Brain pericyte (primary cell): ENCODE results near the gene RPS6KA5.
"Not testable (repeated sequence)": the region's sequence is repeated elsewhere in the genome, so short reads cannot be mapped to it uniquely, and the experiment has no call there.

Experiments
- DNase-seq: peaks from one replicate; pipeline ENCODE4 v3.0.0-alpha.2; 2012; ENCODE audit warnings: low read depth, low spot score

RPS6KA5 gene

DNA sequence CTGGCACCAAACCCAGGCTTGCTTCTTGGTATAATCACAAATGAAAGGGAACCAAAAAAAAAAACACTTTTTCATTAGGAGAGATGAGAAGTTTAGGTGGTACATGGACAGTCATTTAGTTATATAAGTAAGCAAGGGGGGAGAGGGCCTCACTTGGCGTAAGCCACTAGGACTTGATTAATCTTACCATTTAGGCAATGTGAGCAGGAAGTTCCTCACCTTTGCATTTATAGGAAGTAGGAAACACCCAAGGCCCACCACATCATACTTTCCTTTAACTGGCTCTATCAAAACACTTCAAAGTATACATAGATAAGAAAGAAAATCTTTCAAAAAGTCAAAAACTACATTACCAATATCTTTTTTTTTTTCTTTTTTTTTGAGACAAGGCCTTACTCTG is 6.7 kb upstream of the RPS6KA5 start:
- DNase-seq = no peak

DNA sequence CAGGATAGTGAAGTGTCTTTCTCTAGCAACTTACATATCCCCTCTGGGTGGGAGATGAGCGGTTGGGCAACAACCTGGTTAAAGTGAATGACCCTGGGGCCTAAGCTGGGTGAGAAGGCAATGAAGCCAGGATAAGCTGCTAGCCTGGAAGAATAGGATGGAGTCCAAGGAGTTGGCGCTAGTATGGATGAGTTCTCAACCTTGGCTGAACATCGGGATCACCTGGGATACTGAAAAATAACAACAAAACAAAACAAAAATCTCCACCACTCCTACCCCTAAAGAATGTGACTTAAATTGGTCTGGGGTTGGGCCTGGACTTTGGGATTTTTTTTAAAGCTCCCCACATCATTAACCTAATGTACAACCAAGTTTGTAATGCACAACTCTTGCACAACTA is 4.8 kb upstream of the RPS6KA5 start:
- no peak for DNase-seq

DNA sequence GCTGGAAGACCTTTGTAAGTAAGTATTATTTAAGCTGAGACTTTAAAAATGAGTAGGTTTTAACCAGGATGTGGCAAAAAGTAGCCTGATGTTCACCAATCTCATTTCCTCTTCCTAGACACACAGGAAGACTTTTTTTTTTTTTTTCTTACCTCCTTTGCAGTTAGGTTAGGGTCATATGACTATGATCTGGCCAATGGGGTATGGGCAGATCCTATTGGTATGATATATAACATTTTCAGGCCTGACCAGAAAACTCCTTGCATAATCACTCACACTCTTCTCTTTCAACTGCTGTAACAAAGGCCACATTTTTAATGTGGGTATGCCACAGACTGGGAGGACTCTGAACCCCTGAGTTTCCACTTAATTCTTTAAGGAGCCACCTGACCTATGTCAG is 2.7 kb upstream of the RPS6KA5 start:
- no peak for DNase-seq

DNA sequence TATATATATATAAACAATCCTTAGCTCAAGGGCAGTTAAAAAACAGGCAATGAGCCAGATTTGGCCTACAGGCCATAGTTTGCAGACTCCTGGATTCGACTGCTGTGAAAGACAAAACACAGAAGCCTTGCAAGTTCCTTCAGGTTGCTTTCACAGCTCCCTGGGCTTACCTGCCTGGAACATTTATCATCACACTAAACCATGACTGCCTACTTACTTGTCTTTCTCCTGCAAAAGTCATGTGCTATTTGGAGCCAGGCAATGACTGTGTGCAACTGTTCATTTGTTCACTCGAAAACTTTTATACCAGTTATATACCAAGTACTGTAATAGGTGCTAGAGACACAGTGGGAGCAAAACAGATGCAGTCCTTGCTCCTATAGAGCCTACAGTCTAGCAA is 2.2 kb upstream of the RPS6KA5 start:
- no peak for DNase-seq

DNA sequence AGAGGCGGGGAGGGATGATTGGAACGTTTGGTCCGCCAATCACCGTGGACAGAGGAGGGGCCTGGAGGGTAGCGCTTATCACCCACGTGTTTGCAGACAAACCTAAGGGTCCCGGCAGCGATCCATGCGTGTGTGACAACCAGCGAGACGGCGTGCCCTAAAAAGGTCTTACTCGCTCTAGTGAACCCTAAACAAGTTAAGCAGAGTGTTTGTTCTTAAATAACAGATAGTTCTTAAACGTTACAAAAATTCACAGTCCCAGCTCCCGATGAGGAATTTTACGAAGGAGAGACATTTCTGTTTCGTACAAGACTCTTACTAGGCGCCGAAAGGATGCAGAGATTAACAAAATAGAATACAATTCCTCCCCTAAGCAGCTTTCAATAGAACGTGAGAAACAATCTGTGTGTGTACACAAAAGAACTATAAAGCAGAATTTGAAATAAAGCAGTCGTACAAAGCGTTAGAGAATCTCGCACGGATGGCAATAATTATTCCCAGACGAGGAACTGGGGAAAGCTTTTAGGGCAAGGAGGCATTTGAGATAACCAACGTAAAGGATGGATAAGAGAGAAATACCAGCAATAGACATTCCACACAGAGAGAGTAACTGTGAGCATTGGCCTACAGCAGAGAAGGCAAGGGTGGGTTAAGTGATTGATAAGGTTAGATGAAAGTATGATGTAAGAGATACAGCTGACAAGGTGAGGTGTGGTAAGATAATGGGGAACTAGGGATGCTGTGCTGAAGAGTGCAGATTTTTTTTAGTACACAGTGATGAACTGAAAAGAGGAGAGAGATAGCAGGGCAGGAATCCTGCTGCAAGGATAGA is 831 bp upstream of the RPS6KA5 start:
- no peak for DNase-seq

DNA sequence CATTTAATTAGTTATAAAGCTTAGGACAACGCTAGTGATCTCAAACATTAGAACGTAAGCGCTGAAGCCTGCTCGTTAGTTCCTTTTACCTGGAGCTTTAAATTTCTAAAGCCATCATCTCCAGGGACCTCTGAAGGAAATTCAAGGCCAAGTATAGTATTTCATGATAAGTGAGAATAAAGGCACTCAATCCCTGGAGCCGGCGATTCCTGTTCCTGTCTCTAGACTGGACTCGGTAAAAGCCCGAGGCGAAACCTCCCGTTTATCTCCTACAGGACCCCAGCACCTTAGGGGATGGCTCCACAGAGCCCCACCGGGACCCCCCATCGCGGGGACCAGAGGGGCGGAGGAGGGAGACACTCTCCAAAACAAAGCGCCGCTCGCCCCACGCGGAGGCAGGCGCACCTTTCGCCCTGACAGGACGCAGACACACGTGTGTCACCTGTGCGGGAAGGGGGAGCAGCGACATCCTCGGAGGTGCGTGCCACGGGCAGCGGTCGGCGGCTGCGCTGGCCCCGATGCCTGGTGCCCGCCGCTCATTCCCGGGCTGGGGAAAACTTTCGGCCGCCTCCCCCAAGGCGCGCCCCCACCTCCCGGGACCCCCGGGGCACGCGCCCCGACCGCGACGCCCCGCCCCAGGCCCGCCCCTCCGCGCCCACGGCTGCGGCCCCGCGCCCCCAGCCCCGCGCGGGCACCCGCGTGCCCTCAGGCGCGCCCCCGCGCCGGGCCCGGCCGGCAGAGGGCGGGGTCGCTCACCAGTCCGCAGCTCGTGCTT is 678 bp downstream of the RPS6KA5 start:
- no peak for DNase-seq

DNA sequence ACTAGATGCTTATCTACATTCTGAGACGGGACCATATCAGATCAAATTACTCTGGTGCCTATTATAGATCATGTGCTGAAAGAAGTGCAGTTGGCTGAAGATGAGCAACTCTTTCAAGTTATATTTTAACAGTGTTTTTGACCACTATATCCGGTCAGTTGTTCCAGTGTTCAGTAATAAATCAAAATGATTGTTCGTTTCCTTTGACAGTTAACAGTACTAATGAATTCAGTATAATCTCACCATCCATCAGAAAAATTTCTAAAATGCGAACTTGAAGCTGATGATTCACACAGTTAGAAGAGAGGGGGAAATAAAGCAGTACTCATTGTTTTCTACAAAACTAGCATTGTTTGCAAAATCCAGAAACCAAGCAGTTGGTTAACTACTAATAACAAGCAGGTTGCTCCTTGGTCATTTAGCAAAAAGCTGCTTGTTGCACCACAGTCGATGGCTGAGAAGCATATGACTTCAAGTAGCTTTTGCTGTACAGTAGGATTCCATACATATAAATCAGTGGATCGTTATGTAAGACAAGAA is 2.3 kb downstream of the RPS6KA5 start:
- no peak for DNase-seq

DNA sequence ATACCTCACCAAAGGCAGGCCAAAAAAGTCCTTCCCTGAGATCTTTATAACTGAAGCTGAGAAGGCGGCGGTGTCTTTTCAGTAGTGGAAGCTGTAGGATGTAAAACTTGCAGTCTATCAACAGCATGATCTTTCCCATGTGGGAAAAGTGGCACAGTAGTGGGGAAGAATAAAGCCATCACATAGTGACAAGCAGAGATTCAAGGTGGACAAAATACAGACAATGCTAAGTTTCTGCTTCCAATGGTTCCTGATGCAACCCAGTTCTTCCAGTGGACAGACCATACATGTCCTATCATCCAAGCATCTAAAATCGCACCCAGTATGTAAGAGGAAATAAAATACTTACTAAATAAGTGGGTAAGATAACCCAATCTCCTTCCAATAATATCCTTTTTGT is 4.1 kb downstream of the RPS6KA5 start:
- DNase-seq = no peak

DNA sequence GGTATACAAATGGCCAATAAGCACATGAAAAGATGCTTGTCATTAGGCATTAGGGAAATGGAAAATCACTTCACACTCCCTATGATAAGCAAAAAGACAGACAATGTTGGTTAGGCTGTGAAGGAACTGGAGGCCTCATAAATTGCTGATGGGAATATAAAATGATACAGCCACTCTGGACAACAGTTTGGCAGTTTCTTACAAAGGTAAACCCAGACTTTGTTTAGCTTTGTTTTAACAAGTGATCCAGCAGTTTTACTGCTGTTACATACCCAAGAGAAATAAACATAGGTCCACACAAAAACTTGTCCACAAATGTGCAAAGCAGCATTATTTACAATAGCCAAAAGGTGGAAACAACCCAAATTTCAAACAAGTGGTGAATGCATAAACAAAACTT is 5.4 kb downstream of the RPS6KA5 start:
- no peak for DNase-seq

DNA sequence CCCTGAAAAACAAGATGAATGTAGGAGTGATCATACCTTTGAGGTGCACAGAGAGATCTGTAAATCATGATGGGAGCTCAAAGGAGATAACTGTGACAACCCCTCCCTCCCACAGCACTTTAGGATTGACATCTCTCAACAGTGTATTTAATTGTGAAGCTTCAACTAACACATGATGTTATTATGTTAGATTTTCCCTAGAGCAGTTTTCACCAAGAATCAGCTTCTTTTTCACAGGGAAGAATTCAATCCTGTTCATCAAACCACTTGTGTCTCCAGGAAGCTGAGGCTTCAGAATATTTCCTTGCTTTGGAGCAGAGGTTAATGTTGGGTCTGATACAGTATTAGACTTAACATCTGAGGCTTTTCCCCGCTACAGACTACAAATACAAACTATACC is 11.8 kb downstream of the RPS6KA5 start:
- no peak for DNase-seq

DNA sequence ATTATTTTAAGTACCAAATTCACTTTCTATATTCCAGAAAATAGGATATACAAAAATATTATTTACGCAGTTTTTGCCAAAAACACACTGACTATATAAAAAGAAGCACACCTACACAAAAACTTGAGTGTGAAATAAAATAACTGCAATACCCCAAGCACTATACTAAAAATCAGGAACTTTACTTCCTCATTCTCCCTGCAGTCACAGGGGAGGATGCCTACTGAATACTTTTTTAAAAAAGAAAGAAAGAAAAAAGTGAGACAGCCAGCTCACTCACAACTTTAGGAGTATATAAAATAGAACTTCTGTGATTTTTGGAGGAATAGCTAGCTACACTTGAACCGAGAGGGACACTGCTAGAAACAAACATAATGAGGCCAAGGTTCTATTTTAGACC is 12.2 kb downstream of the RPS6KA5 start:
- DNase-seq = no peak

DNA sequence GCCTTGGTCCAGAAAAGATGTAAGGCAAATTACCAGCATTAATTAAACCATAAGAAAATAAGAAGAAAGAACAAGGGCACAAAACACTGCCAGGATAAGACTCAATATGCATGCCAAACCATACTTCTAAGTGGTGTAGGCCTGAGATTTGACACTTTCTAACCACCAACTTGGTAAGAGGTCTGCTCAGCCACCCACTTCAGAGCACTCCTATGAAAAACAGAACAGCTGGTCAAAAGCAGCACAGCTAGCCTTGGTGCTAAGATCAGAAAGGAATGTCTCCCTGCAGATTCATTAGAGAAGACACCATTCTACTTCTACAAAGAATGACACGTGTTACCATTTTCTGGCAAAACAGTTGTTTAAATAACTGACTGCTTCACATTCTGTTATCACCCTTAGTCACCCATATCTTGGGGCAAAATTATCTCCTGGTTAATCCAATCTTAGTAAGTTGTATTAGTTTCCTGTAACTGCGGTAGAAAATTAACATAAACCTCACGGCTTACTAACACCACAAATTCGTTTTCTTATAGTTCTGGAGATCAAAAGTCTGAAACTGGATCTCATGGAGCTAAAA is 13.2 kb downstream of the RPS6KA5 start:
- DNase-seq = no peak

DNA sequence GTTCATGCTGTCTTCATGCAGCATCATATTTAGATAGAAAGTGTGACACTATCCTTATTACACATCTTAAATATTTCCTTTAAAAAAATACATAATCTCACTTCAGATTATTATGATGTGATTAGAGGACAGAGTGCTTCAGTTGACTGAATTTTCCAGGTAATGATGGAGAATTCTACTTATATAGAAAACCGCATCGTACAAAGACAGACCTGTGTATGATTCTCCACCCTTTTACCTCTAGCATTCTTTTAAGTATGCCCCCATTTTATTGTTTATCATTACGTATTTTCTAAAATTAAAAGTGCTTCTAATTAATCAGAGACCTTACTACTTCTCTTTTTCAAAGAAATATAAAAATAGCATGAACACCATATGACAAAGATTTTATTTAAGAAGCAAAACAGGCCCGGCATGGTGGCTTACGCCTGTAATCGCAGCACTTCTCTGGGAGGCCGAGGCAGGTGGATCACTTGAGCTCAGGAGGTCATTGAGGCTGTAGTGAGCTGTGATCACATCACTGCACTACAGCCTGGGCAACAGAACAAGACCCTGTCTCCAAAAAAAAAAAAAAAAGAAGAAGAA is 13.9 kb downstream of the RPS6KA5 start:
- no peak for DNase-seq

DNA sequence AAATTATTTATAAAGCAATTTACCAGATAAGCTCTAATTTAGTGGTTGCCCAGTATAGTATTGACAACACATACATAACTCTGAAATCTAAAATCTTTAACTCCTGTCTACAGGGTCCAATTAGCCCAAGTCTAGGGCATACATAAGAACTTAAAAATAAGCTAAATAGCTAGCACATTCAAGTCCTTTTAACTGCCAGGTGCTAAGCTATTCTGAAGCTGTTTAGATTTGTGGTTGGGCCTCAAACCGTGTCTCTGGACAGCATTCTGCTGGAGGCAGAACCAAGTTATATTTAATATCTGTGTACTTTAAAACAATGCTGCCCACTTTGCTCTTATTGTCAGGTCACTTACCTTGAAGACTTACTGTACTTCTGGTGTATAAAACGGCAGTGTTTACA is 19.0 kb downstream of the RPS6KA5 start:
- DNase-seq = no peak

DNA sequence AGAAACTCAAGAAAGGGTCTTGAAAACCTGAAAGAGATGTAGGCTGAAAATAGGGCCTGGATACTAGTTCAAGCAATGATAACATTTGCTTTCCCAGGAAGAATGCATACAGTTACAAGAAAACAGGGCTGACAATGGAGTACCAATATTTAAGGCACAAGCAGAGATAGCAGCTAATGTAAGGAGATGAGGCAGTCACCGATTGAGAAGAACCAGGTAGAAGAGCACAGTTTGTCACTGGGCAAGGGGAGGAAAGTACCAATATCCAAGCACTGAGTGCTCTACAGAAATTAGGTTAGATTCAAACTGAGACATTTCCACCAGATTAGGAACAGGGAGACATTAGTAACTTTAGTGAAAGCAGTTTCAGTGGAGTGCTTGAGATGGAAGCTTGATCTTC is 19.9 kb downstream of the RPS6KA5 start:
- no peak for DNase-seq

DNA sequence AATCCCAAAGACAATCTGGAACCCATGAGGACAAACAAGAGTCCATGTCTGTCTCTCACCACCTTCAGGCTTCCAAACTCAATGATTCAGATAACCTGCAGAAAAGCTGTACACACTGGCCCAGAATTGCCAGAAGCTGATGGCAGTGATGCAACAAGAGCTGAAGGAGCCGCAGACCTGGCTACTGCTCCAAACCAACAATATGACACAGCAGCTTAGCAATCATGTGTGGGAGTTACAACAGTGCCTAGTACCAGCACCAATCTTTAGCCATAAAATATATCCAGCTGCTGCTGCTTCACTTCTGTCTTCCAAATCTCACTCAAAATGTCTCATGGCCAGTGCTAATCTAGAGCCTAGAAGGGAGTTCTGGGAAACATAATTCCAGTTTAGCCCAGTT is 22.0 kb downstream of the RPS6KA5 start:
- no peak for DNase-seq

DNA sequence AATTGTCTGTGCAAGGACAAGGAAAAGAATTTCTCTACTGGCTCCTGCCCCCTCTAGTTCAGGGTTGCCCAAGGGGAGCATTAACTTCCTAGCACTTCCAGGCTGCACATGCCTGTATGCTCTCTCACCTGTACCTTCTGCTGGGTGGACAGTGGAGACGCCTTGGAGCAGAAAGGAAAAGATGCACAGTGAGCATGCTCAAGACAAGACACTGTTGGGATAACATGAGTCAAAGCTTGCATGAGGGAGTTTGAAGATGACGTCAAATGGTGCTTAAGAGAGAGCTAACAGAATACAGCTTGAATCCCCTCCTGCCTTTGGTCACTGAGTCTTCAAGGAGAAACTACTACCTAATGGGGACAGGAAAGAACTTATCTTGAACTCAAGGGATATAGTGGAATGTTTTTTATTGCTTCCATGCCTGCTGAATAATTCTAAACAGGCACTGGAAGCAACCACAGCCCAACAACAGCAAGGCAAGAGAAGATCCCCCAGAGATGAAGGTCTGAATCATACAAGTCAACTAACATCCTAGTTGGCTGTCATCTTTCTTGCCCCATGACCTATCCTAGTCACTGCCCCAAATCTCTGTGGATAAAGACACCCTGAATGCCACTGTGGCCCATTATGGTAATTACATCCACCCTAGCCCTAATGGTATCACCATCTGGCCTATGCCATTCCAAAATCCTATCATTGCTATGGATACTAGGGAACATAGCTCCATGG is 23.5 kb downstream of the RPS6KA5 start:
- no peak for DNase-seq

DNA sequence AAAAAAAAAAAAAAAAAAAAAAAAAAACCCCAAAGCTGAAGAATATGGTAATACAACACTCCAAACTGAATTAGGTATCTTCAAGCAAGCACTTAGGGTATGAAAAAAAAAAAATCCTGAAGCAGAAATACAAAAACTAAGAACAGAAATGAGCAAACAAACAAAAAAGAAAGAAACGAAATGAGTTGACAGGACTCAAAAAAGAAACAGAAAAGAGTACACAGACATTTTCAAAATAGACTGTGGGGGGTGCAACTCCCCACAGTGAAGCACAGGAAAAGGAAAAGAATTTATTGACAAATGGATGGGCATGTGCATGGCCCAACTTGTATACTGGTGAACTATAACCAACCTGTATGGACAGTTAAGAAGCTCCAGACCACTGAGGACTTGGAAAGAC is 24.6 kb downstream of the RPS6KA5 start:
- DNase-seq = no peak

DNA sequence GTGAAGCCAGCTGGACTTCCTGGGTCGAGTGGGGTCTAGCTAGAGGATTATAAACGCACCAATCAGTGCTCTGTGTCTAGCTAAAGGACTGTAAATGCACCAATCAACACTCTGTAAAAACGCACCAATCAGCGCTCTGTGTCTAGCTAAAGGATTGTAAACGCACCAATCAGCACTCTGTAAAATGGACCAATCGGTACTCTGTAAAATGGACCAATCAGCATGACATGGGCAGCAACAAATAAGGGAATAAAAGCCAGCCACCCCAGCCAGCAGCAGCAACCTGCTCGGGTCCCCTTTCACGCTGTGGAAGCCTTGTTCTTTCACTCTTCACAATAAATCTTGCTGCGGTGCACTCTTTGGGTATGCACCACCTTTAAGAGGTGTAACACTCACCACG is 26.1 kb downstream of the RPS6KA5 start:
- not testable (repeated sequence) for DNase-seq

DNA sequence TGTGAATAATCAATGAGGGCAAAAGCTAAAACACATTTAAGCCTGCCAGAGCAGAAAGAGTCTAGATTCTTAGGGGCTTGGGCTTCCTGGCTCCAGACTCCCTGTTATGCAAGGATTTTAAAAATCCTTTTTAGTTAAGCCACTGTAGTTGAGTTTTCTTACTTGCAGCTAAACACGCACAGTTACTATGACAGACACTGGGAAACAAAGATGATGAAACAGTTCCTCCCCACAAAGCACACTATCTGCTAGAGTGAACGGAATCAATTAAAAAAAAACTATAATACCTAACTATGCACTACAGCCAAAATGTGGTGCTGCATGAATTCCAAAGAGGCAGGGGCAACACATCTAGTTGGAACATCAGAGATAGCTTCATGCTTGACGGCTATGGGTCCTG is 28.2 kb downstream of the RPS6KA5 start:
- no peak for DNase-seq

DNA sequence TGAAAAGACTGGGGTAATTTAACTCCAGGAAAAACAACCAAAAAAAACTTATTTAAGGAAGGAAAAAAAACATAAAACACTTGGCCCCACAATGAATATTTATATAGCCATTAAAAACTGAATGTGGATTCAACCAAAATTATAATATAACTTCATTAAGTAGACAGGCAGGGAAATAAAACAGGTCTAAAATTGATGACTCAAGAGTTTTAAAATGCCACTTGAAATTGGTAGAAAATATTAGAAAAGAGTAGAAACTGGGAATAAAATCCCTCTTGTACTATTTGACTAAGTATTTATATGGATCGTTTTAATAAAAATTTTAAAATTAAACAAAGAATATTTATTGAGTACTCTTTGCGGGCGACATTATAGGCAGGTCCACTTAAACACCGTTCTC is 28.8 kb downstream of the RPS6KA5 start:
- DNase-seq = no peak
